Vagina (tissue), 2 donors: ENCODE measurements around the gene KLK8.

Experiments used
- CTCF ChIP-seq, 3 experiments: fragments of 450-650 bp in 2 of 3; fragments of 200-600 bp in 1 of 3; sonication (generic) in 1 of 3; IDR thresholded peaks; one replicate each; pipeline ENCODE4 v1.5.1; 2017 to 2019; ENCODE audit warnings: antibody characterized with exemption in 3 of 3, mild to moderate bottlenecking in 2 of 3, moderate library complexity in 2 of 3
- POLR2A ChIP-seq, 2 donors: fragments of 450-650 bp; IDR thresholded peaks; one replicate each; pipeline ENCODE4 v1.6.1; 2017; ENCODE audit warnings: antibody characterized with exemption in 2 of 2, mild to moderate bottlenecking in 2 of 2, moderate library complexity in 2 of 2
- POLR2AphosphoS5 ChIP-seq, 2 donors: sonication (generic); formaldehyde crosslinking; IDR thresholded peaks; one replicate each; pipeline ENCODE4 v1.9.0; 2017; ENCODE audit warnings: antibody characterized with exemption in 2 of 2, mild to moderate bottlenecking in 2 of 2, low read depth in 1 of 2; ENCODE audit not compliant: insufficient read depth in 1 of 2

DNA sequence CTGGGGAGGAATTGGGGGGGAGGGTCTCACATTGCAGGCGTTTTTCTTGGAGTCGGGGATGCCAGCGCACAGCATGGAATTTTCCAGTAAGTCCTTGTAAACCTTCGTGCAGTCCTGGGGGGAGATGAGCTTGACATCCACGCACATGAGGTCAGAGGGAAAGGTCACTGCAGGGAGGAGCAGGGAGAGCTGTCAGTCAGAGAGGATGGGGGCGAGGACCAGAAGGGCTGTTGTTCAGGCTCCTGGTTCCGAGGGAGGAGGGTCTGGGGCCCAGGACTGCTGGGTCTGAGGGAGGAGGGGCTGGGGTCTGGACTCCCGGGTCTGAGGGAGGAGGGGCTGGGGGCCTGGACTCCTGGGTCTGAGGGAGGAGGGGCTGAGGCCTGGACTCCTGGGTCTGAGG, 21.6 kb downstream of the KLK8 start:
- no peak for TF ChIP-seq CTCF (IDR thresholded peaks at IDR 0.05)
- TF ChIP-seq POLR2A (IDR thresholded peaks at IDR 0.05) = no peak
- no peak for TF ChIP-seq POLR2AphosphoS5 (IDR thresholded peaks at IDR 0.05; ENCODE audit: insufficient read depth in 1 of 2, low read depth in 1 of 2)
